HepG2 (cell line): ENCODE measurements around the gene CDC42BPG. TPM values are rescaled to one million over a fixed set of nuclear protein-coding genes. Genes with fewer than 3 reads are reported as not detected.

ENCODE experiments used
- ATAD3A ChIP-seq: sonication (generic); formaldehyde crosslinking; IDR thresholded peaks from 2 replicates; pipeline ENCODE4 v1.4.0; 2020; ENCODE audit warnings: missing genetic modification reagents
- ELF4 ChIP-seq: sonication (generic); formaldehyde crosslinking; IDR thresholded peaks from 2 replicates; pipeline ENCODE4 v1.5.0; 2020; ENCODE audit warnings: missing genetic modification reagents, mild to moderate bottlenecking, moderate library complexity, borderline replicate concordance
- IKZF5 ChIP-seq: IDR thresholded peaks from 2 replicates; pipeline ENCODE4 v1.6.1; 2018; ENCODE audit warnings: missing genetic modification reagents, mild to moderate bottlenecking, missing compliant biosample characterization
- KLF16 ChIP-seq, 2 experiments: sonication (generic) in 1 of 2; formaldehyde crosslinking in 1 of 2; IDR thresholded peaks; 2 replicates each; pipeline versions ENCODE4 v1.6.1 to v1.8.0; 2016 to 2023; ENCODE audit warnings: missing genetic modification reagents in 2 of 2, missing compliant biosample characterization in 1 of 2
- MBNL3 ChIP-seq: fragments of 250-450 bp; sonication (Bioruptor Pico); conservative IDR thresholded peaks from 2 replicates; pipeline ENCODE4 v1.8.0; 2022; ENCODE audit warnings: mild to moderate bottlenecking, inconsistent platforms
- ONECUT2 ChIP-seq: sonication (generic); formaldehyde crosslinking; IDR thresholded peaks from 2 replicates; pipeline ENCODE4 v1.4.0; 2020; ENCODE audit warnings: missing genetic modification reagents
- PLRG1 ChIP-seq: fragments of 450-650 bp; conservative IDR thresholded peaks from 2 replicates; pipeline ENCODE4 v1.6.1; 2016
- PRMT3 ChIP-seq: sonication (generic); formaldehyde crosslinking; IDR thresholded peaks from 2 replicates; pipeline ENCODE4 v1.8.1; 2022; ENCODE audit warnings: low read depth, mild to moderate bottlenecking, moderate library complexity, missing genetic modification reagents, borderline replicate concordance
- SIX1 ChIP-seq: sonication (generic); formaldehyde crosslinking; IDR thresholded peaks from 2 replicates; pipeline ENCODE4 v1.4.0; 2020; ENCODE audit warnings: missing genetic modification reagents, borderline replicate concordance
- ZBTB7A ChIP-seq: sonication (generic); formaldehyde crosslinking; IDR thresholded peaks from 2 replicates; pipeline ENCODE4 v1.8.0; 2022; ENCODE audit warnings: mild to moderate bottlenecking, missing genetic modification reagents
- ZFP36L1 ChIP-seq: sonication (generic); formaldehyde crosslinking; IDR thresholded peaks from 2 replicates; pipeline ENCODE4 v1.8.0; 2022; ENCODE audit warnings: mild to moderate bottlenecking, missing genetic modification reagents, moderate library complexity
- ZNF224 ChIP-seq: sonication (generic); formaldehyde crosslinking; IDR thresholded peaks from 2 replicates; pipeline ENCODE4 v1.5.0; 2020; ENCODE audit warnings: mild to moderate bottlenecking, missing genetic modification reagents
- ZNF264 ChIP-seq: sonication (generic); formaldehyde crosslinking; IDR thresholded peaks from 2 replicates; pipeline ENCODE4 v1.4.0; 2020; ENCODE audit warnings: missing genetic modification reagents
- ZNF383 ChIP-seq: sonication (generic); formaldehyde crosslinking; IDR thresholded peaks from 2 replicates; pipeline ENCODE4 v1.4.0; 2020; ENCODE audit warnings: missing genetic modification reagents, mild to moderate bottlenecking, borderline replicate concordance
- ZNF549 ChIP-seq: sonication (generic); formaldehyde crosslinking; IDR thresholded peaks from 2 replicates; pipeline ENCODE4 v1.5.0; 2020; ENCODE audit warnings: missing genetic modification reagents
- ZNF891 ChIP-seq: sonication (generic); formaldehyde crosslinking; IDR thresholded peaks from 2 replicates; pipeline ENCODE4 v1.5.0; 2020; ENCODE audit warnings: mild to moderate bottlenecking, missing genetic modification reagents
- polyA plus RNA-seq, 8 experiments: library from polyadenylated mRNA; depleted of rRNA in 3 of 8; stranded (reverse) in 7 of 8; unstranded in 1 of 8; fragments of >200 nt; fragmentation: Illumina TruSeq in 4 of 8; extraction: Trizol in 4 of 8; gene quantifications; 2 replicates each; pipeline versions ENCODE4 v1.2.1 to v1.2.3, GENCODE V29; 2011 to 2016; ENCODE audit warnings: low read depth in 4 of 8, missing spikeins in 1 of 8, mixed read lengths in 1 of 8; ENCODE audit not compliant: insufficient read depth in 1 of 8
- total RNA-seq, 5 experiments: library from RNA; depleted of rRNA; stranded (reverse); fragments of >200 nt; fragmentation: Illumina TruSeq; extraction: Trizol; gene quantifications; 2 replicates each; pipeline ENCODE4 v1.2.3, GENCODE V29; 2016; ENCODE audit warnings: low read depth in 1 of 5
- TF ChIP-seq, protein P1 (sequence below): sonication (generic); formaldehyde crosslinking; IDR thresholded peaks from 2 replicates; pipeline ENCODE4 v1.5.1; 2020; ENCODE audit warnings: mild to moderate bottlenecking, missing genetic modification reagents, borderline replicate concordance
- TF ChIP-seq, protein P2 (sequence below): sonication (generic); formaldehyde crosslinking; IDR thresholded peaks from 2 replicates; pipeline ENCODE4 v1.4.0; 2020; ENCODE audit warnings: missing genetic modification reagents, low read depth, mild to moderate bottlenecking, borderline replicate concordance
- TF ChIP-seq, protein P3 (sequence below): IDR thresholded peaks from 2 replicates; pipeline ENCODE4 v1.6.1; 2012; ENCODE audit warnings: low read depth, low read length, improper control_type of control experiment
- TF ChIP-seq, protein P4 (sequence below): sonication (generic); formaldehyde crosslinking; IDR thresholded peaks from 2 replicates; pipeline ENCODE4 v1.5.0; 2020; ENCODE audit warnings: missing genetic modification reagents

CDC42BPG gene
- total and polyA plus RNA-seq, 2 of the 13 experiments (the other 11 are each of a cell fraction or from before 2014, with no cell fraction given), result 0.55 to 1.4 TPM

GRCh38 chr11:64887757-64888405, 43.4 kb upstream of the CDC42BPG start (continued):
- TF ChIP-seq, protein P1, sequence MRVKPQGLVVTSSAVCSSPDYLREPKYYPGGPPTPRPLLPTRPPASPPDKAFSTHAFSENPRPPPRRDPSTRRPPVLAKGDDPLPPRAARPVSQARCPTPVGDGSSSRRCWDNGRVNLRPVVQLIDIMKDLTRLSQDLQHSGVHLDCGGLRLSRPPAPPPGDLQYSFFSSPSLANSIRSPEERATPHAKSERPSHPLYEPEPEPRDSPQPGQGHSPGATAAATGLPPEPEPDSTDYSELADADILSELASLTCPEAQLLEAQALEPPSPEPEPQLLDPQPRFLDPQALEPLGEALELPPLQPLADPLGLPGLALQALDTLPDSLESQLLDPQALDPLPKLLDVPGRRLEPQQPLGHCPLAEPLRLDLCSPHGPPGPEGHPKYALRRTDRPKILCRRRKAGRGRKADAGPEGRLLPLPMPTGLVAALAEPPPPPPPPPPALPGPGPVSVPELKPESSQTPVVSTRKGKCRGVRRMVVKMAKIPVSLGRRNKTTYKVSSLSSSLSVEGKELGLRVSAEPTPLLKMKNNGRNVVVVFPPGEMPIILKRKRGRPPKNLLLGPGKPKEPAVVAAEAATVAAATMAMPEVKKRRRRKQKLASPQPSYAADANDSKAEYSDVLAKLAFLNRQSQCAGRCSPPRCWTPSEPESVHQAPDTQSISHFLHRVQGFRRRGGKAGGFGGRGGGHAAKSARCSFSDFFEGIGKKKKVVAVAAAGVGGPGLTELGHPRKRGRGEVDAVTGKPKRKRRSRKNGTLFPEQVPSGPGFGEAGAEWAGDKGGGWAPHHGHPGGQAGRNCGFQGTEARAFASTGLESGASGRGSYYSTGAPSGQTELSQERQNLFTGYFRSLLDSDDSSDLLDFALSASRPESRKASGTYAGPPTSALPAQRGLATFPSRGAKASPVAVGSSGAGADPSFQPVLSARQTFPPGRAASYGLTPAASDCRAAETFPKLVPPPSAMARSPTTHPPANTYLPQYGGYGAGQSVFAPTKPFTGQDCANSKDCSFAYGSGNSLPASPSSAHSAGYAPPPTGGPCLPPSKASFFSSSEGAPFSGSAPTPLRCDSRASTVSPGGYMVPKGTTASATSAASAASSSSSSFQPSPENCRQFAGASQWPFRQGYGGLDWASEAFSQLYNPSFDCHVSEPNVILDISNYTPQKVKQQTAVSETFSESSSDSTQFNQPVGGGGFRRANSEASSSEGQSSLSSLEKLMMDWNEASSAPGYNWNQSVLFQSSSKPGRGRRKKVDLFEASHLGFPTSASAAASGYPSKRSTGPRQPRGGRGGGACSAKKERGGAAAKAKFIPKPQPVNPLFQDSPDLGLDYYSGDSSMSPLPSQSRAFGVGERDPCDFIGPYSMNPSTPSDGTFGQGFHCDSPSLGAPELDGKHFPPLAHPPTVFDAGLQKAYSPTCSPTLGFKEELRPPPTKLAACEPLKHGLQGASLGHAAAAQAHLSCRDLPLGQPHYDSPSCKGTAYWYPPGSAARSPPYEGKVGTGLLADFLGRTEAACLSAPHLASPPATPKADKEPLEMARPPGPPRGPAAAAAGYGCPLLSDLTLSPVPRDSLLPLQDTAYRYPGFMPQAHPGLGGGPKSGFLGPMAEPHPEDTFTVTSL, result no peak
- no peak for TF ChIP-seq PRMT3
- no peak for TF ChIP-seq ZFP36L1 (CRISPR knock-in tag)
- no peak for TF ChIP-seq ONECUT2 (CRISPR knock-in tag)
- TF ChIP-seq ZNF383 (CRISPR knock-in tag), result no peak
- TF ChIP-seq, protein P2, sequence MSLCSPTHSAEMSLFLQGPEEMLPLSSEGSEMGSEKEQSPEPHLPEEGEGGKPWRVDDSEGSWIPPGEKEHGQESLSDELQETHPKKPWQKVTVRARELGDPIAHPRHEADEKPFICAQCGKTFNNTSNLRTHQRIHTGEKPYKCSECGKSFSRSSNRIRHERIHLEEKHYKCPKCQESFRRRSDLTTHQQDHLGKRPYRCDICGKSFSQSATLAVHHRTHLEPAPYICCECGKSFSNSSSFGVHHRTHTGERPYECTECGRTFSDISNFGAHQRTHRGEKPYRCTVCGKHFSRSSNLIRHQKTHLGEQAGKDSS, result no peak
- no peak for TF ChIP-seq ZNF891 (CRISPR knock-in tag)
- no peak for TF ChIP-seq MBNL3 (CRISPR knock-in tag)
- TF ChIP-seq ATAD3A, result no peak
- TF ChIP-seq ZNF224 (CRISPR knock-in tag), result no peak
- TF ChIP-seq SIX1 (CRISPR knock-in tag), result no peak
- peak in 1 of 2 experiments; percentile 44; a peak in 1 of 4 replicates for TF ChIP-seq KLF16 (CRISPR knock-in tag; IDR thresholded peaks at IDR 0.05)
- no peak for TF ChIP-seq ELF4
- no peak for TF ChIP-seq ZNF549
- peak; percentile 63 for TF ChIP-seq IKZF5
- TF ChIP-seq ZNF264, result peak; percentile 59; the same call in 1 of the 2 replicates
- no peak for TF ChIP-seq PLRG1
- TF ChIP-seq ZBTB7A (CRISPR knock-in tag), result no peak
- TF ChIP-seq, protein P3, sequence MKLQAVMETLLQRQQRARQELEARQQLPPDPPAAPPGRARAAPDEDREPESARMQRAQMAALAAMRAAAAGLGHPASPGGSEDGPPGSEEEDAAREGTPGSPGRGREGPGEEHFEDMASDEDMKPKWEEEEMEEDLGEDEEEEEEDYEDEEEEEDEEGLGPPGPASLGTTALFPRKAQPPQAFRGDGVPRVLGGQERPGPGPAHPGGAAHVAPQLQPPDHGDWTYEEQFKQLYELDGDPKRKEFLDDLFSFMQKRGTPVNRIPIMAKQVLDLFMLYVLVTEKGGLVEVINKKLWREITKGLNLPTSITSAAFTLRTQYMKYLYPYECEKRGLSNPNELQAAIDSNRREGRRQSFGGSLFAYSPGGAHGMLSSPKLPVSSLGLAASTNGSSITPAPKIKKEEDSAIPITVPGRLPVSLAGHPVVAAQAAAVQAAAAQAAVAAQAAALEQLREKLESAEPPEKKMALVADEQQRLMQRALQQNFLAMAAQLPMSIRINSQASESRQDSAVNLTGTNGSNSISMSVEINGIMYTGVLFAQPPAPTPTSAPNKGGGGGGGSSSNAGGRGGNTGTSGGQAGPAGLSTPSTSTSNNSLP, result no peak
- TF ChIP-seq, protein P4, sequence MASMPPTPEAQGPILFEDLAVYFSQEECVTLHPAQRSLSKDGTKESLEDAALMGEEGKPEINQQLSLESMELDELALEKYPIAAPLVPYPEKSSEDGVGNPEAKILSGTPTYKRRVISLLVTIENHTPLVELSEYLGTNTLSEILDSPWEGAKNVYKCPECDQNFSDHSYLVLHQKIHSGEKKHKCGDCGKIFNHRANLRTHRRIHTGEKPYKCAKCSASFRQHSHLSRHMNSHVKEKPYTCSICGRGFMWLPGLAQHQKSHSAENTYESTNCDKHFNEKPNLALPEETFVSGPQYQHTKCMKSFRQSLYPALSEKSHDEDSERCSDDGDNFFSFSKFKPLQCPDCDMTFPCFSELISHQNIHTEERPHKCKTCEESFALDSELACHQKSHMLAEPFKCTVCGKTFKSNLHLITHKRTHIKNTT (CRISPR knock-in tag), result no peak
